Measurements from ENCODE around the gene TP73. TPM values are rescaled to one million over a fixed set of nuclear protein-coding genes. Genes with fewer than 3 reads are reported as not detected.

TP73 gene
- total RNA-seq, 2 donors from 2014 or later: 0.26 to 13.5 TPM

- DNase-seq (no peak), ATAC-seq (no peak)
- Histone ChIP-seq H3K4me1 (no peaks in the 10 kb centered on the region), H3K36me3 (replicated peaks in 1 of 2; ENCODE audit: insufficient read depth in 1 of 2, low read depth in 2 of 2) (no peaks in the 10 kb centered on the region), H3K9me3 (no peaks in the 10 kb centered on the region), H3K4me3 (no peak overlapping the region), H3K27ac (no peak overlapping the region), H3K27me3 (no peaks in the 10 kb centered on the region)
- WGBS, 2 donors: 72 to 75% methylated on average over 6 to 19 of the region's 21 CpGs
- no peak for TF ChIP-seq POLR2A (IDR thresholded peaks at IDR 0.05)
- TF ChIP-seq, protein P1, sequence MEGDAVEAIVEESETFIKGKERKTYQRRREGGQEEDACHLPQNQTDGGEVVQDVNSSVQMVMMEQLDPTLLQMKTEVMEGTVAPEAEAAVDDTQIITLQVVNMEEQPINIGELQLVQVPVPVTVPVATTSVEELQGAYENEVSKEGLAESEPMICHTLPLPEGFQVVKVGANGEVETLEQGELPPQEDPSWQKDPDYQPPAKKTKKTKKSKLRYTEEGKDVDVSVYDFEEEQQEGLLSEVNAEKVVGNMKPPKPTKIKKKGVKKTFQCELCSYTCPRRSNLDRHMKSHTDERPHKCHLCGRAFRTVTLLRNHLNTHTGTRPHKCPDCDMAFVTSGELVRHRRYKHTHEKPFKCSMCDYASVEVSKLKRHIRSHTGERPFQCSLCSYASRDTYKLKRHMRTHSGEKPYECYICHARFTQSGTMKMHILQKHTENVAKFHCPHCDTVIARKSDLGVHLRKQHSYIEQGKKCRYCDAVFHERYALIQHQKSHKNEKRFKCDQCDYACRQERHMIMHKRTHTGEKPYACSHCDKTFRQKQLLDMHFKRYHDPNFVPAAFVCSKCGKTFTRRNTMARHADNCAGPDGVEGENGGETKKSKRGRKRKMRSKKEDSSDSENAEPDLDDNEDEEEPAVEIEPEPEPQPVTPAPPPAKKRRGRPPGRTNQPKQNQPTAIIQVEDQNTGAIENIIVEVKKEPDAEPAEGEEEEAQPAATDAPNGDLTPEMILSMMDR (IDR thresholded peaks at IDR 0.05): no peak
- intact Hi-C loops (cut with DNase I): no loop called here
Observed at GRCh38 chr1:3702990-3703728, 50.8 kb downstream of the TP73 start.

DNA sequence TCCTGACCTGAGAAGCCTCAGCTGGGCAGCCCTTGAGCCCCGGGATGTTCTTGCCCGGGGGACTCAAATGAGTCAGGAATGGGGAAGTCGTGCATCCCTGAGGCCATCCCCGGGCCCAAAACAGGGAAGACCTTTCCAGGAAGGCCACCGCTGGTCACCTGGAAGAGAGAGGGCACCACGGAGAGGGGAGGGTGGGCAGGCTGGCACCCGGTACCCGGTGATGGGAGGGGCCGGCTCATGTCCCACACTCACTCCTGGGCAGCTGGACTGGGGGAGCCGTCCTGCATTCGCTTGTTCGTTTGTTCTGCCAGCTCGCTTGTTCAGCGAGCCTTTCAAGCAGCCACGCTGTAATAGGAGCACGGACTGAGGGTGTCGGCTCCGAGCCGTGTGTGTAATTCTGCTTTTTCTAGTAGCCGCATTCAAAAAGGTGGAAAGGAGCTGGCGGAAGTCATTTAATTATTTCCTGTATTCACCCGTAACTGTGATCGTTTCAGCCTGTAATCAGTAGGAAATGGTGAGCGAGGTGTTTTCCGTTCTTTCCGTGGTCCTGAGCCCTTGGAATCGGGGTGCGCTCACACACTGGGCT lies 51.6 kb downstream of the TP73 start:
- Histone ChIP-seq H3K4me1 (peaks cover 6% of the 10 kb centered on the region), H3K27ac (no peak overlapping the region), H3K36me3 (replicated peaks in 1 of 2; ENCODE audit: insufficient read depth in 1 of 2, low read depth in 2 of 2) (no peaks in the 10 kb centered on the region), H3K4me3 (no peak overlapping the region), H3K27me3 (no peaks in the 10 kb centered on the region), H3K9me3 (no peaks in the 10 kb centered on the region)
- 66 to 83% methylated on average over 24 to 28 of the region's 28 CpGs for WGBS, 2 donors
- intact Hi-C loops (cut with DNase I): no loop called here
- TF ChIP-seq, protein P1 (IDR thresholded peaks at IDR 0.05): no peak
- no peak for TF ChIP-seq POLR2A (IDR thresholded peaks at IDR 0.05)
- no peak for ATAC-seq
- DNase-seq: no peak

- no peak overlapping the region for H3K27ac ChIP-seq
- H3K9me3 ChIP-seq: no peaks in the 10 kb centered on the region
- no peaks in the 10 kb centered on the region for H3K36me3 ChIP-seq (replicated peaks in 1 of 2; ENCODE audit: insufficient read depth in 1 of 2, low read depth in 2 of 2)
- no peak for TF ChIP-seq POLR2A (IDR thresholded peaks at IDR 0.05)
- TF ChIP-seq, protein P1 (IDR thresholded peaks at IDR 0.05): no peak
- no peak for DNase-seq
- ATAC-seq: no peak
- no peaks in the 10 kb centered on the region for H3K27me3 ChIP-seq
- H3K4me3 ChIP-seq: no peak overlapping the region
- intact Hi-C loops (cut with DNase I): no loop called here
- peaks cover 10% of the 10 kb centered on the region for H3K4me1 ChIP-seq
- WGBS, 2 donors: 73% methylated on average over 19 of the region's 19 CpGs; no CpG with 5 or more reads in 1 of the 2 donors
Observed at GRCh38 chr1:3705341-3705950, 53.1 kb downstream of the TP73 start.

GRCh38 chr1:3706651-3707297 lies 54.5 kb downstream of the TP73 start:
- Histone ChIP-seq H3K27ac (no peak overlapping the region), H3K4me1 (peaks cover 10% of the 10 kb centered on the region), H3K36me3 (replicated peaks in 1 of 2; ENCODE audit: insufficient read depth in 1 of 2, low read depth in 2 of 2) (no peaks in the 10 kb centered on the region), H3K9me3 (no peaks in the 10 kb centered on the region), H3K27me3 (no peaks in the 10 kb centered on the region), H3K4me3 (no peak overlapping the region)
- TF ChIP-seq, protein P1 (IDR thresholded peaks at IDR 0.05): no peak
- TF ChIP-seq POLR2A (IDR thresholded peaks at IDR 0.05): no peak
- intact Hi-C loops (cut with DNase I): no loop called here
- DNase-seq (no peak), ATAC-seq (no peak)
- 80 to 85% methylated on average over 4 to 21 of the region's 26 CpGs for WGBS, 2 donors
